HCT116 (cell line): Measurements from ENCODE around the gene METTL1.

Source experiments
- CTCF ChIP-seq, 3 experiments: fragments of 200-600 bp in 1 of 3; sonication (generic) in 1 of 3; IDR thresholded peaks in 2 of 3; conservative IDR thresholded peaks in 1 of 3; 2 replicates each; pipeline ENCODE4 v1.5.1; 2012 to 2017; ENCODE audit warnings: low read depth in 2 of 3, low read length in 2 of 3, antibody characterized with exemption in 1 of 3, borderline replicate concordance in 1 of 3, control low read depth in 1 of 3, mild to moderate bottlenecking in 1 of 3, mixed read lengths in 1 of 3, mixed run types in 1 of 3, moderate library complexity in 1 of 3; ENCODE audit not compliant: insufficient read depth in 1 of 3
- EZH2 ChIP-seq: fragments of 200-600 bp; sonication (generic); IDR thresholded peaks from 2 replicates; pipeline ENCODE4 v1.6.1; 2017; ENCODE audit warnings: antibody characterized with exemption, mixed run types
- EZH2phosphoT487 ChIP-seq: fragments of 200-600 bp; IDR thresholded peaks from 2 replicates; pipeline ENCODE4 v1.6.1; 2018; ENCODE audit warnings: antibody characterized with exemption, borderline replicate concordance
- FOSL1 ChIP-seq: IDR thresholded peaks from 2 replicates; pipeline ENCODE4 v1.6.1; 2012; ENCODE audit warnings: low read depth
- MAX ChIP-seq: IDR thresholded peaks from 2 replicates; pipeline ENCODE4 v1.6.1; 2012
- POLR2A ChIP-seq: IDR thresholded peaks from 2 replicates; pipeline ENCODE4 v1.7.0; 2011; ENCODE audit warnings: borderline replicate concordance; ENCODE audit not compliant: insufficient read depth, insufficient read length; ENCODE audit errors: extremely low read depth
- POLR2AphosphoS5 ChIP-seq: IDR thresholded peaks from 2 replicates; pipeline ENCODE4 v1.6.1; 2011; ENCODE audit warnings: mild to moderate bottlenecking, low read depth, low read length, moderate library complexity
- RAD21 ChIP-seq: IDR thresholded peaks from 2 replicates; pipeline ENCODE4 v1.6.1; 2012; ENCODE audit warnings: low read depth, mild to moderate bottlenecking
- REST ChIP-seq: IDR thresholded peaks from 2 replicates; pipeline ENCODE4 v1.6.1; 2012; ENCODE audit warnings: low read depth
- SIN3A ChIP-seq: IDR thresholded peaks from 2 replicates; pipeline ENCODE4 v1.6.1; 2012; ENCODE audit warnings: low read depth
- YY1 ChIP-seq: IDR thresholded peaks from 2 replicates; pipeline ENCODE4 v1.6.1; 2011; ENCODE audit warnings: low read length, low read depth, moderate library complexity, mild to moderate bottlenecking; ENCODE audit not compliant: insufficient replicate concordance; ENCODE audit errors: extremely low read depth
- ZFX ChIP-seq: fragments of 450-650 bp; IDR thresholded peaks from 2 replicates; pipeline ENCODE4 v1.6.1; 2017
- ZNF274 ChIP-seq: fragments of 200-500 bp; sonication (Bioruptor generic); IDR thresholded peaks from 2 replicates; pipeline ENCODE4 v1.6.1; 2014; ENCODE audit warnings: mild to moderate bottlenecking, low read depth, low read length, inconsistent platforms

GRCh38 chr12:57757771-57758170, 14.1 kb downstream of the METTL1 start:
- TF ChIP-seq EZH2phosphoT487 (no peak), CTCF (IDR thresholded peaks at IDR 0.05 in 2 of 3, conservative IDR thresholded peaks at IDR 0.05 in 1 of 3; ENCODE audit: borderline replicate concordance in 1 of 3, insufficient read depth in 1 of 3, low read depth in 2 of 3, low read length in 2 of 3) (no peak), FOSL1 (no peak), YY1 (no peak), REST (no peak), SIN3A (no peak), EZH2 (no peak), ZNF274 (no peak), POLR2AphosphoS5 (no peak), RAD21 (no peak), MAX (no peak), POLR2A (no peak), ZFX (no peak)
